GM12878 (cell line): ENCODE results near the gene GMDS. TPM values are rescaled to one million over a fixed set of nuclear protein-coding genes. Genes with fewer than 3 reads are reported as not detected.

Experiments
- BMI1 ChIP-seq: fragments of 450-650 bp; IDR thresholded peaks from 2 replicates; pipeline ENCODE4 v1.6.1; 2016; ENCODE audit warnings: mild to moderate bottlenecking, moderate library complexity, borderline replicate concordance
- HCFC1 ChIP-seq: fragments of 150-350 bp; IDR thresholded peaks from 2 replicates; pipeline ENCODE4 v1.6.1; 2014; ENCODE audit warnings: low read length
- LARP7 ChIP-seq: fragments of 450-650 bp; IDR thresholded peaks from 2 replicates; pipeline ENCODE4 v1.6.1; 2017; ENCODE audit warnings: mild to moderate bottlenecking
- RAD21 ChIP-seq: IDR thresholded peaks from 2 replicates; pipeline ENCODE4 v1.6.1; 2011; ENCODE audit warnings: mild to moderate bottlenecking, low read depth, low read length, moderate library complexity; ENCODE audit not compliant: insufficient read depth
- SPI1 ChIP-seq: IDR thresholded peaks from 2 replicates; pipeline ENCODE4 v1.6.1; 2011; ENCODE audit warnings: low read depth, mild to moderate bottlenecking, low read length, moderate library complexity, borderline replicate concordance; ENCODE audit not compliant: insufficient read depth
- ZNF217 ChIP-seq: fragments of 450-650 bp; IDR thresholded peaks from 2 replicates; pipeline ENCODE4 v1.6.1; 2017; ENCODE audit warnings: antibody characterized with exemption, mild to moderate bottlenecking
- ZNF24 ChIP-seq: fragments of 450-650 bp; IDR thresholded peaks from 2 replicates; pipeline ENCODE4 v1.6.1; 2017; ENCODE audit warnings: antibody characterized with exemption, mild to moderate bottlenecking
- ZNF622 ChIP-seq: fragments of 450-650 bp; IDR thresholded peaks from 2 replicates; pipeline ENCODE4 v1.6.1; 2017; ENCODE audit warnings: mild to moderate bottlenecking, inconsistent platforms
- polyA plus RNA-seq, 11 experiments: library from polyadenylated mRNA; depleted of rRNA in 4 of 11; unstranded in 6 of 11; stranded (reverse) in 5 of 11; fragments of >200 nt; fragmentation: Nextera tagmentation in 4 of 11; fragmentation: Illumina TruSeq in 1 of 11; extraction: Ambion mirVana in 4 of 11; extraction: Trizol in 1 of 11; gene quantifications; 1 replicate in 1 of 11; 2 replicates in 10 of 11; pipeline versions ENCODE4 v1.2.1 to v1.2.3, GENCODE V29; 2011 to 2016; ENCODE audit warnings: inconsistent platforms in 2 of 11, missing spikeins in 2 of 11, low read depth in 1 of 11
- total RNA-seq, 4 experiments: library from RNA; depleted of rRNA in 3 of 4; stranded (reverse); fragments of >200 nt in 3 of 4; fragmentation: Illumina TruSeq in 1 of 4; extraction: Trizol in 1 of 4; gene quantifications; 2 replicates each; pipeline versions ENCODE4 v1.2.1 to v1.2.3, GENCODE V29; 2013 to 2021
- TF ChIP-seq, protein P1 (sequence below): fragments of 150-350 bp; IDR thresholded peaks from 2 replicates; pipeline ENCODE4 v1.6.1; 2014; ENCODE audit warnings: mild to moderate bottlenecking, low read depth, low read length
- TF ChIP-seq, protein P2 (sequence below): fragments of 450-650 bp; conservative IDR thresholded peaks from 2 replicates; pipeline ENCODE4 v1.6.1; 2017; ENCODE audit warnings: mild to moderate bottlenecking, moderate library complexity
- TF ChIP-seq, protein P3 (sequence below): fragments of 450-650 bp; IDR thresholded peaks from 2 replicates; pipeline ENCODE4 v1.6.1; 2014; ENCODE audit warnings: mild to moderate bottlenecking
- TF ChIP-seq, protein P4 (sequence below): fragments of 450-650 bp; formaldehyde crosslinking; IDR thresholded peaks from 2 replicates; pipeline ENCODE4 v1.4.0; 2022; ENCODE audit warnings: mild to moderate bottlenecking, moderate library complexity
- TF ChIP-seq, protein P5 (sequence below): IDR thresholded peaks from 2 replicates; pipeline ENCODE4 v1.6.1; 2012; ENCODE audit warnings: low read depth, low read length, improper control_type of control experiment

The GMDS gene
- total and polyA plus RNA-seq, 10 of the 15 experiments (the other 5 are each of a cell fraction or from before 2014, with no cell fraction given) = 0.61 to 53.8 (median 29.3) TPM

DNA sequence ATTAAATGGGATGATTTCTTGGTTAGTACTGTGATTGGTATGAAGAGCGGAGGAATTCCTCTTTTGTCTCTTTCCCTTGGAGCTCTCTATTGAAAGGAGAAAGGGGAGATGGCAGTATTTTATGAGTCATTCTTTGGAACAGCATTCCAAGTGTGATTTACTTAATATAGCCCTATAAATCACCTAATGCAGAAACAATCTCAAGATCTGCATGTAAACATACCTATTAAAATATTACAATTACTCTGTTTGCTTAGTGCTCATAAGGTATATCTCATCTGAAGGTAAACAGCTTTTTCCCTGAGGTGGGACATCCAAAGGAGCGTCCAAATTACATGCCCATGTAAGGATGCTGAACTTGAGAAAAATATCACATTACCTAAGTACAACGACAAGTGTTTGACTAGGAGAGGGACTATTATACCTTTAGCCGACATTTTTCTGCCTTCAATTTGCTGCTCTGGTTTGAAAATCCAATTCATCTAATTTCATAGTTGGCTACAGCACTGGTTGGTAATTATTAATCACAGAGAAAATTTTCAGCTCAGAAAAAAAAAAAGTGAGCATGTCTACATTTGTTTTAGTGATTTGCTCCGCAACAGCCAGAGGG is 406.7 kb downstream of the GMDS start (continued):
- TF ChIP-seq, protein P1, sequence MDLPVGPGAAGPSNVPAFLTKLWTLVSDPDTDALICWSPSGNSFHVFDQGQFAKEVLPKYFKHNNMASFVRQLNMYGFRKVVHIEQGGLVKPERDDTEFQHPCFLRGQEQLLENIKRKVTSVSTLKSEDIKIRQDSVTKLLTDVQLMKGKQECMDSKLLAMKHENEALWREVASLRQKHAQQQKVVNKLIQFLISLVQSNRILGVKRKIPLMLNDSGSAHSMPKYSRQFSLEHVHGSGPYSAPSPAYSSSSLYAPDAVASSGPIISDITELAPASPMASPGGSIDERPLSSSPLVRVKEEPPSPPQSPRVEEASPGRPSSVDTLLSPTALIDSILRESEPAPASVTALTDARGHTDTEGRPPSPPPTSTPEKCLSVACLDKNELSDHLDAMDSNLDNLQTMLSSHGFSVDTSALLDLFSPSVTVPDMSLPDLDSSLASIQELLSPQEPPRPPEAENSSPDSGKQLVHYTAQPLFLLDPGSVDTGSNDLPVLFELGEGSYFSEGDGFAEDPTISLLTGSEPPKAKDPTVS = no peak
- TF ChIP-seq LARP7 (no peak), RAD21 (no peak), ZNF24 (no peak), ZNF622 (no peak), BMI1 (no peak), HCFC1 (no peak), ZNF217 (no peak), SPI1 (no peak)
- TF ChIP-seq, protein P2, sequence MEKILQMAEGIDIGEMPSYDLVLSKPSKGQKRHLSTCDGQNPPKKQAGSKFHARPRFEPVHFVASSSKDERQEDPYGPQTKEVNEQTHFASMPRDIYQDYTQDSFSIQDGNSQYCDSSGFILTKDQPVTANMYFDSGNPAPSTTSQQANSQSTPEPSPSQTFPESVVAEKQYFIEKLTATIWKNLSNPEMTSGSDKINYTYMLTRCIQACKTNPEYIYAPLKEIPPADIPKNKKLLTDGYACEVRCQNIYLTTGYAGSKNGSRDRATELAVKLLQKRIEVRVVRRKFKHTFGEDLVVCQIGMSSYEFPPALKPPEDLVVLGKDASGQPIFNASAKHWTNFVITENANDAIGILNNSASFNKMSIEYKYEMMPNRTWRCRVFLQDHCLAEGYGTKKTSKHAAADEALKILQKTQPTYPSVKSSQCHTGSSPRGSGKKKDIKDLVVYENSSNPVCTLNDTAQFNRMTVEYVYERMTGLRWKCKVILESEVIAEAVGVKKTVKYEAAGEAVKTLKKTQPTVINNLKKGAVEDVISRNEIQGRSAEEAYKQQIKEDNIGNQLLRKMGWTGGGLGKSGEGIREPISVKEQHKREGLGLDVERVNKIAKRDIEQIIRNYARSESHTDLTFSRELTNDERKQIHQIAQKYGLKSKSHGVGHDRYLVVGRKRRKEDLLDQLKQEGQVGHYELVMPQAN = no peak
- TF ChIP-seq, protein P3, sequence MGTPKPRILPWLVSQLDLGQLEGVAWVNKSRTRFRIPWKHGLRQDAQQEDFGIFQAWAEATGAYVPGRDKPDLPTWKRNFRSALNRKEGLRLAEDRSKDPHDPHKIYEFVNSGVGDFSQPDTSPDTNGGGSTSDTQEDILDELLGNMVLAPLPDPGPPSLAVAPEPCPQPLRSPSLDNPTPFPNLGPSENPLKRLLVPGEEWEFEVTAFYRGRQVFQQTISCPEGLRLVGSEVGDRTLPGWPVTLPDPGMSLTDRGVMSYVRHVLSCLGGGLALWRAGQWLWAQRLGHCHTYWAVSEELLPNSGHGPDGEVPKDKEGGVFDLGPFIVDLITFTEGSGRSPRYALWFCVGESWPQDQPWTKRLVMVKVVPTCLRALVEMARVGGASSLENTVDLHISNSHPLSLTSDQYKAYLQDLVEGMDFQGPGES = no peak
- TF ChIP-seq, protein P4, sequence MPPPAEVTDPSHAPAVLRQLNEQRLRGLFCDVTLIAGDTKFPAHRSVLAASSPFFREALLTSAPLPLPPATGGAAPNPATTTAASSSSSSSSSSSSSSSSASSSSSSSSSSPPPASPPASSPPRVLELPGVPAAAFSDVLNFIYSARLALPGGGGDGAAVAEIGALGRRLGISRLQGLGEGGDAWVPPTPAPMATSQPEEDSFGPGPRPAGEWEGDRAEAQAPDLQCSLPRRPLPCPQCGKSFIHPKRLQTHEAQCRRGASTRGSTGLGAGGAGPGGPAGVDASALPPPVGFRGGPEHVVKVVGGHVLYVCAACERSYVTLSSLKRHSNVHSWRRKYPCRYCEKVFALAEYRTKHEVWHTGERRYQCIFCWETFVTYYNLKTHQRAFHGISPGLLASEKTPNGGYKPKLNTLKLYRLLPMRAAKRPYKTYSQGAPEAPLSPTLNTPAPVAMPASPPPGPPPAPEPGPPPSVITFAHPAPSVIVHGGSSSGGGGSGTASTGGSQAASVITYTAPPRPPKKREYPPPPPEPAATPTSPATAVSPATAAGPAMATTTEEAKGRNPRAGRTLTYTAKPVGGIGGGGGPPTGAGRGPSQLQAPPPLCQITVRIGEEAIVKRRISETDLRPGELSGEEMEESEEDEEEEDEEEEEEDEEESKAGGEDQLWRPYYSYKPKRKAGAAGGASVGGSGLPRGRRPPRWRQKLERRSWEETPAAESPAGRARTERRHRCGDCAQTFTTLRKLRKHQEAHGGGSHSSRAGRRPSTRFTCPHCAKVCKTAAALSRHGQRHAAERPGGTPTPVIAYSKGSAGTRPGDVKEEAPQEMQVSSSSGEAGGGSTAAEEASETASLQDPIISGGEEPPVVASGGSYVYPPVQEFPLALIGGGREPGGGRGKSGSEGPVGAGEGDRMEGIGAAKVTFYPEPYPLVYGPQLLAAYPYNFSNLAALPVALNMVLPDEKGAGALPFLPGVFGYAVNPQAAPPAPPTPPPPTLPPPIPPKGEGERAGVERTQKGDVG (CRISPR knock-in tag) = no peak
- TF ChIP-seq, protein P5, sequence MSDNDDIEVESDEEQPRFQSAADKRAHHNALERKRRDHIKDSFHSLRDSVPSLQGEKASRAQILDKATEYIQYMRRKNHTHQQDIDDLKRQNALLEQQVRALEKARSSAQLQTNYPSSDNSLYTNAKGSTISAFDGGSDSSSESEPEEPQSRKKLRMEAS = no peak
